GM21367 (cell line): ENCODE data around the gene PRKRIP1.
"Not testable (repeated sequence)": the region's sequence is repeated elsewhere in the genome, so short reads cannot be mapped to it uniquely, and the experiment has no call there.

Source experiments
- ATAC-seq: cut with Tn5 transposase; IDR thresholded peaks from one replicate; pipeline ENCODE4 v1.9.1; 2021; ENCODE audit not compliant: unreplicated experiment

The PRKRIP1 gene

DNA sequence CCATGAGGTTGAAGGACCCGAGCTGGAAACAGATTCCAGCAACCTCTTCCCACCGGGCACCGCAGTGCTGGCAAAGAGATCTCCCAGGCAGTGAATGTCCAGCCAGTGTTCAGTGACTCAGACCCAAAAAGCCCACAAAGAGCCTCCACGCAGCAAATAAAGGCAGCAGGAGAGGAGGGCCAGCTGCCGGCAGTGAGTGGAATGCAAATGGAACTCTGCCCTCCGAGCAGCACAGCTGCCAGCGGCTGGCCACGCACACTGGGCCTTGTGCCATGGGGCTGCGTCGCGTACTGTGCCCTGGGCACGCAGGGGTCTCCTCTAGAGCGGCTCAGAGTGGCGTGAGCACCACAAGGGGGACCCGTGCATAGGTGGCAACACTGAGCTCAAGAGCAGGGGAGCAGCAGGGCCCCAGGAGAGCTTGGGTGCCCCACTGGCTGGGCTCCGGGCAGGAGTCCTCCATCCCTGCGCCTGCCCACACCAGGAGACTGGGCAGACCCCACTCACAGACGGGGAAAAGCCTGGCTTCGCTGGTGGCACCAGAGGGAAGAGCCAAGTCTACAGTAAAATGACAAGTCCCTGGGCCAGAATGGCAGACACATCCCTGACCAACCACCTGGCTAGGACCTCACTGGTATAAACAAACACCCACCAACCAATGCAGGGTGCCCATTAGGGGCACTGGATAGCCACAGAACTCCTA lies 78.7 kb downstream of the PRKRIP1 start:
- ATAC-seq, result not testable (repeated sequence)
